Stimulated activated CD4-positive, alpha-beta T cell treated with anti-CD3 and anti-CD28 coated beads, Interleukin-15, amount 100 ng/mL, for 24 hours (primary cell): Measurements from ENCODE around the gene PSMB10.
"Not testable (repeated sequence)": the region's sequence is repeated elsewhere in the genome, so short reads cannot be mapped to it uniquely, and the experiment has no call there.

Experiments used
- DNase-seq: peaks from one replicate; pipeline ENCODE4 v3.0.0-alpha.2; 2020

The PSMB10 gene

DNA sequence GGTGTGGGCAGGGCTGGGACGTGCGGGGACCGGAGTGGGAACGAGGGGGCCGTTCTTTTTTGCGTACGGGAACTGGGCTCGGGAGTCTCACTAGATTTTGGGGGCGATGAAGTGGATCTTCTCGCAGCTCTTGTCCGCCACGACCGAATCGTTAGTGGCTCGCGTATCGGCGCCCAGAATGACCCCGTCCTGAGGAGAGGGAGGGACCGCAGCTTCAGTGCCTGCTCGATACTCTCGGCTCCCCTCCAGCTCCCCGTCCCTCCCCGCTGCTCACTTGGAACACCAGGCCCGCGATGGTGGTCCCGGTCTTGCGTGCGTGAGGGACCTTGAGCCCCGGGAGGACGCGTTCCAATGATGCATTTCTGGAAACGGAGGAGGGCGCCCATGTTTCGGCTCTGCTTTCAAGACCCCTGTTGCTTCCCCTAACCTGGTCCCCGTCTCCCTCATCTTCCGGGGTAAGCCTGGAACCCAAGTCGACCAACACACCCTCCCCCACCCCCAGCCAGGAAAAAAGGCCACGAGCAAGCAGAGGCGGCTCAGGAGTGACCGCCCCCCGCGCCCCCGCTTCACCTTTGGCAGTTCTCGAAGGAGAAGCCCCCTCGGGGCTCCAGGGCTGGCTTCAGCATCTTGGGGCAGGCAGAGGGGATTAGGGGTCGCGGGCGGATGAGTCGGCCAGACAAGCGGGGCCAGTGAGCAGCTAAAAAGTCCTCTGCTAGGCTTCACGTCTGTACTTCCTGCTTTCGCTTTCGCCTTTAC lies at the start of gene PSMB10:
TSS of gene PSMB10 (minus strand) at position 727 of the 756 bp plus-strand sequence. CDS start at position 626, 101 bp downstream.
- peak; percentile 71 for DNase-seq

DNA sequence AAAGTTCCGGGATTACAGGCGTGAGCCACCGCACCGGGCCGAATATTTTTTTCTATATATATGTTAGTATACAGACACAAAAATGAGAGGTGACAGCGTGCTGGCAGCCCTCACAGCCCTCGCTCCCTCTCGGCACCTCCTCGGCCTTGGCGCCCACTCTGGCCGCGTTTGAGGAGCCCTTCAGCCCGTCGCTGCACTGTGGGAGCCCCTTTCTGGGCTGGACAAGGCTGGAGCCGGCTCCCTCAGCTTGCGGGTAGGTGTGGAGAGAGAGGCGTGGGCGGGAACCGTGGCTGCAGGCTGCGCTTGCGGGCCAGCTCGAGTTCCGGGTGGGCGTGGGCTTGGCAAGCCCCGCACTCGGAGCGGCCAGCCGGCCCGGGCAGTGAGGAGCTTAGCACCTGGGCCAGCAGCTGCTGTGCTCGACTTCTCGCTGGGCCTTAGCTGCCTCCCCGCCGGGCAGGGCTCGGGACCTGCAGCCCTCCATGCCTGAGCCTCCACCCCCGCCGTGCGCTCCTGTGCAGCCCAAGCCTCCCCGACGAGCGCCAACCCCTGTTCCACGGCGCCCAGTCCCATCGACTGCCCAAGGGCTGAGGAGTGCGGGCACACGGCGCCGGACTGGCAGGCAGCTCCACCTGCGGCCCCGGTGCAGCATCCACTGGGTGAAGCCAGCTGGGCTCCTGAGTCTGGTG lies 45.5 kb upstream of the PSMB10 start:
- no peak for DNase-seq

DNA sequence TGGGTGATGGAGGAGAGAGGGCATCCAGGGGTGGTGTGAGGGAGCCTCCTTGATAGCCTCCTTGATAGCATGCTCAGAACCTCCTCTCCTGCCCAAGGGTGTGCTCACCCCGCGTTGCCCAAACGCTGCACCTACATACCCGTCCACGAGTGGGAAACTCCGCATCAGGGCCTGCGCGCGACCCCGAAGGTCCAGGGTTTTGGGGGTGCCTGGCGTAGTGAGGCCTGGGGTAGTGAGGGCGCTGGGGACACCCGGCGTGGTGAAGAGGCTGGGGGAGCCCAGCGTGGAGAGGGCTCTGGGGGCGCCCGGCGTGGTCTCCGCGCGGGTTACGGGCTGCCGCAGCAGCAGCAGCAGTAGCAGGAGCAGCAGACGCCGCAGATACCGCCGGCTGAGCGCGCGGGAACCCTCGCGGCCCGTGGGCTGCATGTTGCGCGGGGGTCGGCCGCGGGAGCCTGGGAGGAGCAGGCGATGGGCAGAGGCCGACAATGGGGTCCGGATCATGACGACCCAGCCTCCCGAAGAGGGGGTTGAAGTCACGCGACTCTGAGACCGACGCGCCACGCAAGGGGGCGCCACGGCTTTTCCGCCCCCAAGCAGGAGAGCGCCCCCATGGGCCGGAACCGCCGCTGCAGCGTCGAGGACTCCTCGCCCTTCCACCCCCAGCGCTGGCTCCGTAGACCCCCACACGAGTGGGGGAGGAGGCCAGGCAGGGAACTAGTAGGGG lies 43.5 kb upstream of the PSMB10 start, which contains the start of gene DPEP3:
TSS of gene DPEP3 (minus strand) at position 545 of the 724 bp plus-strand sequence. CDS start at position 426, 119 bp downstream.
- no peak for DNase-seq

DNA sequence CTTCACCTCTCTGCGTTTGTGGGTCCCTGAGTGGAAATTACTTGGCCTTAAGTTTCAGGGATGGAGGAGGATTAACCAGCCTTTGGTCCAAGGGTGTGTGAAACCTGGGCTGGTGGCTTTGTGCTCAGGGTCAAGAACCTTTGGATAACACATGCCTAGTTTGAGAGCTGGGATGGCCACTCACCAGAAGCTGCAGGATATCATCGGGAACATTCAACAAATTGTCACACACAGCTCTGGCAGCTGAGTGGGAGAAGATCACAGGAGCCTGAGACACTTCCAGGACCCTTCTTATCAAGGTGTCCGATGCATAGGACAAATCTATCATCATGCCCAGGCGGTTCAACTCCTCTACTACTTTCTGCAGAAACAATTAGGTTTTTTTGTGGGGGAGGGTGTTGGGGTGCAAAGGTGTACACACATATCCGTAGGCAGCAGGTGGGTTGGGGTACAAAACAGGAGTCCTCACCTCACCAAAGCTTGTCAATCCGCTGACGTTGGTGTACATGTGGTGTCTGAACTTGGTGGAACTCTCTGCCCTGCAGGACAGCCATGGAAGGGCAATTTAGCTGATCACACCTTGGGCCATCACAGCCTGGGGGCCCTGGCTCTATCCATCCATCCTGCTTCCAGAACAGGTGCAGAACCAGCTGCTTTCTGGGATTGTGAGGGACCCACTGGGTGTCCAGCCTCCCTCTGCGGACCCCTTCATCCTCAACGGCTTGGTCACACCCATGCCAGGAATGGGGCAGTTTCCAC lies 41.0 kb upstream of the PSMB10 start:
- no peak for DNase-seq

DNA sequence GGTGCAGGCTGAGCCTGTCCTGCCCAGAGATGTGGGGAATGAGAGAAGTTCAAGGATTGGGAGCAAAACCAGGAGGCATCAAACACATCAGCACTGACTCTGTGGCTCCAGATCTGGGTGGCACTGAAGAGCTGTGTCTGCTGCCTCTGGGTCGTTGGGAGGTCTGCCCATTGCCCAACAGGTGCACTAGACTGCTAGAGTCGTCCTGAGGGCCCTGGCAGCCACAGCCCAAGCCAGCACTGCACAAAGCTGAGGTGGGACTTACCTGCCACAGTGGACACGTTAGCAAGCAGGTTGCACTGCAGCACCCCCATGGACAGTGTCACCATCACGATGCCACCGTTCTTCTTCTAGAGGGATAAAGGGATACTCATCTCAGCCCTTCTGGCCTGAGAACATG lies 40.4 kb upstream of the PSMB10 start:
- no peak for DNase-seq

DNA sequence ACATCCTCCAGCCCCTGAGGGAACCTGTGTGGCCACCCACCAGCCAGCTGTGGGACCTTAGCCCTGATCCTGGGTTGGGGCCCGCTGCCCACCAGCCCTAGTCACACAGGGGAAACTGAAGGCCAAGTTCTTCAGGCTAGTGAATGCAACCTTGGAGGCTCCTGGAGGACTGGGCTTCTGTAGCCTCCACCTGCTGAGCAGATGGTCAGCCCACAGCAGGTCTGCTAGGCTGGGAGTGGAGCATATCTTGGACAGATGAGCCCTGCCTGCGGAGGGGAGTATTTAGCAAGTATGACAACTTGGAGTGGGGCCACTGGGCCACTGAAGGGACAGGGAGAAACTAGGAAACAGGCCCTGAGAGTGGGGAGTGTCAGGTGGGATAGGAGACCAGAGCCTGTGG lies 39.6 kb upstream of the PSMB10 start:
- no peak for DNase-seq

DNA sequence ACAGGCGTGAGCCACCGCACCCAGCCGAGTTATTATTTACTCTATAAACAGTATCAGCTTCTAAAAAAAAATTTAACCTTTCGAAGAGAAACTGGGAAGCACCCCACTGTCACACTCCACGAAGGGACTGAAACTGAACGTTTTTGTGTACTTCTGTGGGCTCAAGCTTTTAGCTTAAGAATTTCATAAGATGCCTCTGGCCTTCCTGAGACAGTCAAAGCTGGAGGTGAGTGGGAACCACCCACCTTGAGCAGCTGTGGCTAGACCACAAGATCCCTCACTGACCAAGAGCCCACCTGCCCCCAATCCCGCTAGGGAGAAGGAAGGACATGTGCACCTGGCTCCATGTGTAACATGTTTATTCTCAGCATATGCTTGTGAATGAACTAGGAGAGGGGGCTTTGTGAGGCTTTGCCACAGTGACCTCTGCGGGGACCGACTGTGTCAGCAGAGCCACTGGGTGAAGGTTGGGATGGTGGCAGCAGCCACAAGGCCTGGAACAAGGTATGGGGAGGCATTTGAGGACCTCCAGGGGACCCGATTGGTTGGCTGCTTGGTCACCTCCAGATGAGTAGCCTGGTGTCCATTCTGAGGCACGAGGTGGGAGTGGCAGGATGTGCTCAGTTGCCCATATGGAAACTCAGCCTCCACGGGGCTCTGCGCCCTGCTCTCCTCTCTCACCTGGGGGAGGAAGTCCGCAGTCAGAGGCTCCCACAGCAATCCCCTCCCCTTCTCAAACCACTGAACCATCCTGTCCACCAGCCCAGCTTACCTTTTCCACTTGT lies 38.9 kb upstream of the PSMB10 start:
- no peak for DNase-seq

DNA sequence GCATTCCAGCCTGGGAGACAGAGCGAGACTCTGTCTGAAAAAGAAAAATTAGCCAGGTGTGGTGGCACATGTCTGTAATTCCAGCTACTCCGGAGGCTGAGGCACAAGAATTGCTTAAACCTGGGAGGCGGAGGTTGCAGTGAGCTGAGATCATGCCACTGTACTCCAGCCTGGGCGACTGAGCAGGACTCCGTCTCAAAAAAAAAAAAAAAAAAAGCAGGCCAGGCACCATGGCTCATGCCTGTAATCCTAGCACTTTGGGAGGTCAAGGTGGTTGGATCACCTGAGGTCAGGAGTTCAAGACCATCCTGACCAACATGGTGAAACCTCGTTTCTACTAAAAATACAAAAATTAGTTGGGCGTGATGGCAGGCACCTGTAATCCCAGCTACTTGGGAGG lies 35.6 kb upstream of the PSMB10 start:
- DNase-seq: not testable (repeated sequence)

DNA sequence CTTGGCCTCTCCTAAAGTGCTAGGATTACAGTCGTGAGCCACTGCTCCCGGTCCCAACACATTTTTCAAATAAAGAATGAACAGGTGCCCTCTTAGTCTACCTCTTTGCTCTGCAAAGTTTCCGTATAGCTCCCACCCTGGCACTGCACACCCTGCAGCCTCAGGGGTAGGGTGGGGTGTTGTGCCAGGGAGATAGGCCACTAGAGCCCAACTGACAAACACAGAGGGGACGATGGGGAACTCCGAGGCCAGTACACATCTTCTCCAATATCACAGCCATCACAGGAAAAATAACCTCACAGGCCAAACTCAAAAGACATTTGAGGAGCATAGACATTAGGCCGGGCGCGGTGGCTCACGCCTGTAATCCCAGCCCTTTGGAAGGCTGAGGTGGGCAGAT lies 34.5 kb upstream of the PSMB10 start:
- no peak for DNase-seq

DNA sequence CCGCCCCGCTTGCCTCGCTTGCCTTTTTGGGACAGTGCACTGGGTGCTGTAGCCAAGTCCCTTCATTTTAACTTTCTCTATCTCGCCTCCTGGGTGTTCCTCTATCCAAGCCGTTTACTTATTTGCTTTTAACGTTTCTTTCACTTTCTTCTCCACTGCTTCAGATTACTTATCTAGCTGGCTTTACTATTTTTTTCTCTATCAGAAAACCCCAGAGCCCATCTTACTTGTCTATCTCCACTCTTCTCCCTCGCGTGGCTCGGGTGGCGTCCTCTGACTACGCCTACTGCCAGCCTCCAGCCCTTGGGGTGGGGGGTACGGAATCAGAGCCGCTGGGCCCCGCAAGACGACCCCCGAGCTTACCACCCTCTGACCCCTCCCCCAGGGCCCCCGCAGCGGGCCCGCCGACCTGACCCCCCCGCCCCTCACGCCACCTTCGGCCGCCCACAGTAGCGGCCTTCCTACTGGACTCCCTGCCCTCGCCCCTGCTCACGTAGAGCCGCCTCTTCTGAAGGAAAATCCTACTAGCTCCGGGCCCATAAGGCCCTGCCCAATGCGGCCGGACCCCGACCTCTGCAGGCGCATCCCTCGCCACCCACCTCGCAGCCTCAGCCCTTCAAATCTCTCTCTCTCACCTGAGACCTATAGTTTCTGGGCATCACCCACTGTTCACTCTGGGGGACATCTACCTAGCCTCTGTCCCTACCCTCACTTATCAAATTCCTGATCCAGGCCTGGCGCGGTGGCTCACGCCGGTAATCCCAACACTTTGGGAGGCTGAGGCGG lies 32.8 kb upstream of the PSMB10 start:
- DNase-seq: no peak

DNA sequence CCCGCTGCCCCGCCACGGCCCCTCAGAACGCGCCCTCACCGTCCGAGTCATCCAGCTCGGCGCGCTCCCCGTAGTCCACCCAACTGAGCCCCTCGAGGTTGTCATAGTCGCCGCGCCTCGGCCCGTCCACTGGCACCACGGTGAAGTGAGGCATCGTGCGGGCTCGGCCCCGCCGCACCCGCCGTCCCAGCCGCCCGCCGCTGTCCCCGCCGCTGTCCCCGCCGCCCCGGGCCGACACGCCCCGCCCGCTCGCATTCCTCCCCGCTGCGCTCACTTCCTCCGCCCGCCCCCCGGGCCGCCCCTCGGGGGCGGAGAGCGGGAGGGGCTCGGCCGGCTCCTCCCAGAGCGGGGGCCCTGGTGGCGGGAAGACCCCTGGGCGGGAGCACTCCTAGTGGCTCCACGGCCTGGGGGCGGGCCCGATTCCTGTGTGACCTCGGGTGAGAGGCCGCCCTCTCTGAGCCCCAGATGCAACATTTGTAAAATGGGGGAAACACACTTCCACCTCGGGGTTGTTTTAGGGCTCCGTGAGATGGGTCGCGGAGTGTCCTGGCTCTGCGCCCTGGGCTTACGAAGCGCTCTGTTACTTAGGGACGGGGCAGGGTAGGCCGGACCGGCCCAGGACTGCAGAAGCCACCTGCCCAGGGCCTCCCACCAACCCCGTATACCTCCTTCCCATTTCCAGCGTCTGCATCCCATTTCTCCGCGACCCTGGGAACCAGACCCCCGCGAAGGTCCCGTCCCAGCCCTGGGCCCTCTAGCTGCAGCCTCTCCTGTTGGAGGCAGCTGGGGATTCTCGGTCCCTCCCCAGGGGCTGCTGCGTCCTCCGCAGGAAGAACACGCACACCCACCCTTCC lies 32.0 kb upstream of the PSMB10 start, which contains the start of gene SLC12A4:
TSS of gene SLC12A4 (minus strand) at position 238 of the 854 bp plus-strand sequence. CDS start at position 154, 84 bp downstream.
- peak; percentile 95 for DNase-seq

DNA sequence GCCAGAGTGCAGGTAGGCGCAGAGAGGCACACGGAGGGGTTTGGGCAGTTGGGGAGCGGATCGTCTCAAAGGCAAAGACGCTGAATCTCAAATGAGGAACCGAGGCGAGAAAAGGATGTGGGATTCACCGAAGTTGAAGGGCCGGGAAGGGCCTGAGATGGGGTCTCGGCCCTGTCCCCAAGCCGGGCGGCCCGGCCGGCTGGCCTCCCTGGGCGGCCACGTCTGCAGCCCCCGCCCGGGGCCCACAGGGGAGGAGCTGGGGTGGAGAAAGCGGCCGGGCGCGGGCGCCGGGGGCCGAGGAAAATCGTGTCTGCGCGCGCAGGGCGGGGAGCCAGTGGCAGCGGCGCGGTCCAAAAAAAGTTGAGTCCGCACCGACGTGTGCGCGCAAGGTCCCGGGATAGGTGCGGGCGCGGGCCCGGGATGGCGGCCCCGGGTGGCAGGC lies 31.3 kb upstream of the PSMB10 start:
- peak; percentile 64 for DNase-seq

DNA sequence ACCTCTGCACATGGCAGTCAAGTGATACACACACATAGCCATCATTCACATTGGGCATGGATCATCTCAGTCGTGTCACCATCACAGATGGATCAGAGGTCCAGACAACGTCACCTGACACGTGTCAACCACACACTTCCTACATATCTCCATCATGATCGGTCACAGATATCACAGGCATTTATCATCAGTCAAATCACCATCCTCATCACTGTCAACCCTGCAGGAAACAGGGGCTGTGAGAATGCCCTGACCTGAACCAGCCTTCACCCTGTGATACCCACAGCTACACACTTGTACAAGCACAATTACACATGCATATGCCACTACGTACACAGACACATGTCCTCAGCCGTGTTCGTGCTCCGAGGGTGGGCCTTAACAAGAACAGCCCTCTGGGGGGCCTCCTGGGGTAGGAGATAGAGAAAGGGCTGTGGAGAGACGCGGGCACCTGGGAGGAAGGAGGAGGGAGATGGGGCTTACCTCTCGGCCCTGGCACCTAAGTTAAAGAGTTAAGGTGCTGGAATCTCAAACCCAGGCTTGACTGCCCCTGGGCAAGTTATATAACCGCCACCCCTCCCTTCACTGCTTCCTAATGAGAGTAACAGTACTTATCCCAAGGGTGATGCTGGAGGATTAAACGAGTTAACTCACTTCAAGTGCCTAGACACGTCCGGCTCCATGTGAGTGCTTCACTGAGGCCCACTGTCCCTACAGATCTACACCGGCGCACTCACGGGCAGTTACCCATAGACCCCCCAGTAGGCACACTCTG lies 30.7 kb upstream of the PSMB10 start:
- DNase-seq: peak; percentile 43

DNA sequence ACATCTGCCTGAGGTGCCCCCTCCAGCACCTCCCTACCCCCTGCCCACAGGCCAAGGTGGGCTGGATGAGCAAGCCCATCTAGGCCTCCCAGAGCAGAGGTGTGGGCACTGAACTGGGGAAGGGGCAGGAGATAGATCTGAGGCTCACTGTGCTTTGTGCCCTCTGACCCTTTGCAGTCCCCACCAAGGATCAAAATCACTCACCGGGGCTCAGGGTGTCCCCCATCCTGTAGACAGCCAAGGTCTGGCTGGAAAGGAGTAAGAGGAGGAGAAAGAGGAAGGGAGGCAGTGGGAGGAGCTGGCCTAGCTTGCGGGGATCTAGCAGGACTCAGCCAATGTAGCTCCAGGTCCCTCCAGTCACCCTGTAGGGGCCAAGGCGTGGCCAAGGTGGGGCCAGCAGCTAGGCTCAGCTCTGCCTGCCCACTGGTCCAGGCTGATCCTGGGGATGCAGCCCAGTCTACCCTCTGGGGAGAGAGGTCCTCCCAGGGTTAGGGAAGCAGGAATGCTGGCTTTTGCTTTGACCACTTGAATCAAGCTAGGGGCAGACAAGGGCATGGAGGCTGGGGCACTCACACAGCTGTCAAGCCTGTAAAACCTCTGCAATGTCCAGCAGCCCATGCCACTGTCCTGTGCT lies 30.0 kb upstream of the PSMB10 start:
- no peak for DNase-seq

DNA sequence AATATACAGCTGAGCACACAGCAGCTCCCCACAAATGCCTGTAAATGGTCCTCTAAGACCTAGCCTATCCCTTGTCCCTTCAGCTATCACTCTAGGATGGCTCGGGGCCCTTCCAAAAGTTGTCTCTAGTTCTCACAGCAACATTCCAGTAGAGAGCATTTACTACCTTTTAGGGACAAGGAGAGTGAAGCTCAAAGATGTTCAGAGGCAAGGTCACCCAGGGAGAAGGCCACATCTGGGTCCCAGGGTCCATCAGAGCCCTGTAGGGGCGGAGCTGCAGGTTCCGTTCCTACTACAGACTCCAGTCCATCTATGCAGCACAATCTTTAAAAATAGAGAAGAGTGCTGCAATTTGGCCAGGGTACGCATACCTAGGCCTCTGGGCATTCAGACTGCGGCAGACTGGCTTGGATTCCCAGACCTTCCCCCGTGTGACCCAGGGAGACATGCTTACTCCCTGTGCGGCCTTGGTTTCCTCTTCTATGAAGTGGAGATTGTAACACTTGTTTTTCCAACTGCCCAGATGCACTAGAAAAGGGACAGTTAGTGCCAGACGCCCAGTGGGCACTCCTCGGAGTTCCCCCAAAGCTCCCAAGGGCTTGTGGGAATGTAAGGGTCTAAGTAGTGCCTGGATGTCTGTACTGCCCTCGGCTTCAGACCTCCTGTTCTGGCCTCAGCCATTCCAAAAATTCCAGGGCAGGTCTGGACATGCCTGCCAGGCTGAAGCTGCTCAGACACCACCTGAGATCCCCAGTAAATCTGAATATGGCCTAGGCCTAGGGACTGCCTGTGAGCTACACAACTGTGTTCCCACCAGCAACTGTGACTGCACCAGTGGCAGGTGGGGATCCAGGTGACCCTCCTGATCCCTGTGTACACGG lies 29.3 kb upstream of the PSMB10 start:
- DNase-seq: no peak

DNA sequence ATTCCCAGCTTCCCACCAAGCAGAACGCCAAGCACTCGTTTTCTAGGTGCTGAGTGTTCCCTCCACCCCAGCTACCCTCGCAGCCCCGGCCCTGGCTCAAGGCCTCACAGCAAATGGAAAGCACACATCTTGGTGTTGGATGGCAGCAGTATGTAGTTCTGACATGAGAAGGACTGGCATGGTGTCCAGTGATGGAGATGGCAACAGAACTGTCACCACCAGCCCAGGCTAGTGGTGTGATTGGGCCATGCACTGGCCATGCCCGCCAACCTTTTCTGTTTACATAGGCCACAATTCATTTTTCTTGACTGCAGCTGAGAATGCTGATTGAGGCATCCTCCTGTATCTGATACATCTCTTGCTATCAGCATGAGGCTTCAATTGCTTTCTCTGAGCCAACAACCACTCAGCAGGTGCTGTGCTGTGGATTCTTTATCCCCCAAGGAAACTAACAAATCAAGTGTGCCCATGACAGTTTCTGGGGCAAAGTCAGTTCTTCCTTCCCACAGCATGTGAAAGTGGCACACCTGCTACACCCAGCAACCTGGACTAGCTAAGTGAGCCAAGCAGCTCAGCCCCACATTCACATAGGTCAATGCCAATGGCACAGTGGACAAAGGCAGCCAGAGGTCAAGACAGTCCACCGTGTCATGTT lies 28.0 kb upstream of the PSMB10 start:
- DNase-seq: no peak
